ENCODE data around the gene CPEB1.

Gene CPEB1

DNA sequence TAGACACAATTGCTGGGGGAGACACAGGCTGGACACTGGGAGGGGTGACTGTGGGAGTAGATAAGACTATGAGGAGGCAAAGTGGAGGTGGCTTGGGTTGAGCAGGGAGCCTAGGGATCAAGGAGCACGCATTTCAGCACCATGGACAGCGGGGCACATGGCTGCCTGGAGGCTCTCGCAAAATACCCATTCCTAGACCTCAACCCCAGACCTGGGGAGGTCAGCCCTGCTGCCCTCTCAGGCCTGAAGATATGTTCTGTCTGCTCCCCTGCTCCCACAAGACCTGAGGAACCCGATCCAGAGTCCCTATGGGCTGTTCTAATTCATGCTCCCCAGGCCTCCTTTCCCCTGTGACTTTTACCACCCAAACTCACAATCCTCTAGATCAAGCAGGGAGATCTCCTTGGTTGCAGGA, 16.0 kb upstream of the CPEB1 start:
- Histone ChIP-seq H3K4me2 (no peak overlapping the region), H2AFZ (ENCODE audit: low read depth) (no peak overlapping the region), H3K27ac (no peak overlapping the region), H3K4me3 (IDR thresholded peaks at IDR 0.05; ENCODE audit: insufficient read depth, low read depth, low read length) (no peak overlapping the region), H4K20me1 (ENCODE audit: insufficient read depth) (no peaks in the 10 kb centered on the region), H3K36me3 (ENCODE audit: insufficient read depth) (no peaks in the 10 kb centered on the region), H3K9ac (no peak overlapping the region), H3K27me3 (ENCODE audit: insufficient read depth, low read depth) (no peaks in the 10 kb centered on the region; the same call in 1 of the 2 replicates), H3K79me2 (ENCODE audit: insufficient read depth, low read depth) (no peaks in the 10 kb centered on the region), H3K4me1 (ENCODE audit: low read depth, poor library complexity, severe bottlenecking) (no peaks in the 10 kb centered on the region)
- no peak for TF ChIP-seq CTCF (conservative IDR thresholded peaks at IDR 0.05; ENCODE audit: low read depth, low read length)

GRCh38 chr15:82662641-82663040, 15.5 kb upstream of the CPEB1 start:
- H3K4me3 ChIP-seq (IDR thresholded peaks at IDR 0.05; ENCODE audit: insufficient read depth, low read depth, low read length) = no peak overlapping the region
- H3K4me2 ChIP-seq = no peak overlapping the region
- no peaks in the 10 kb centered on the region; the same call in 1 of the 2 replicates for H3K27me3 ChIP-seq (ENCODE audit: insufficient read depth, low read depth)
- H3K36me3 ChIP-seq (ENCODE audit: insufficient read depth) = no peaks in the 10 kb centered on the region
- TF ChIP-seq CTCF (conservative IDR thresholded peaks at IDR 0.05; ENCODE audit: low read depth, low read length) = no peak
- no peaks in the 10 kb centered on the region for H3K4me1 ChIP-seq (ENCODE audit: low read depth, poor library complexity, severe bottlenecking)
- H2AFZ ChIP-seq (ENCODE audit: low read depth) = no peak overlapping the region
- H3K27ac ChIP-seq = no peak overlapping the region
- H4K20me1 ChIP-seq (ENCODE audit: insufficient read depth) = no peaks in the 10 kb centered on the region
- H3K79me2 ChIP-seq (ENCODE audit: insufficient read depth, low read depth) = no peaks in the 10 kb centered on the region
- no peak overlapping the region for H3K9ac ChIP-seq

- Histone ChIP-seq H3K27me3 (ENCODE audit: insufficient read depth, low read depth) (no peaks in the 10 kb centered on the region; the same call in 1 of the 2 replicates), H2AFZ (ENCODE audit: low read depth) (no peak overlapping the region), H3K4me3 (IDR thresholded peaks at IDR 0.05; ENCODE audit: insufficient read depth, low read depth, low read length) (no peak overlapping the region), H3K79me2 (ENCODE audit: insufficient read depth, low read depth) (no peaks in the 10 kb centered on the region), H3K27ac (no peak overlapping the region), H4K20me1 (ENCODE audit: insufficient read depth) (no peaks in the 10 kb centered on the region), H3K4me2 (no peak overlapping the region), H3K36me3 (ENCODE audit: insufficient read depth) (no peaks in the 10 kb centered on the region), H3K4me1 (ENCODE audit: low read depth, poor library complexity, severe bottlenecking) (no peaks in the 10 kb centered on the region), H3K9ac (no peak overlapping the region)
- no peak for TF ChIP-seq CTCF (conservative IDR thresholded peaks at IDR 0.05; ENCODE audit: low read depth, low read length)
Observed at GRCh38 chr15:82660378-82660777, 13.2 kb upstream of the CPEB1 start.

- no peak for TF ChIP-seq CTCF (conservative IDR thresholded peaks at IDR 0.05; ENCODE audit: low read depth, low read length)
- Histone ChIP-seq H3K79me2 (ENCODE audit: insufficient read depth, low read depth) (no peaks in the 10 kb centered on the region), H3K27me3 (ENCODE audit: insufficient read depth, low read depth) (no peaks in the 10 kb centered on the region; the same call in 1 of the 2 replicates), H3K36me3 (ENCODE audit: insufficient read depth) (no peaks in the 10 kb centered on the region), H2AFZ (ENCODE audit: low read depth) (no peak overlapping the region), H3K9ac (no peak overlapping the region), H3K4me1 (ENCODE audit: low read depth, poor library complexity, severe bottlenecking) (no peaks in the 10 kb centered on the region), H3K27ac (no peak overlapping the region), H4K20me1 (ENCODE audit: insufficient read depth) (no peaks in the 10 kb centered on the region), H3K4me3 (IDR thresholded peaks at IDR 0.05; ENCODE audit: insufficient read depth, low read depth, low read length) (no peak overlapping the region), H3K4me2 (no peak overlapping the region)
Observed at GRCh38 chr15:82656641-82657266, 9.6 kb upstream of the CPEB1 start.
